PC-3 (cell line): Measurements from ENCODE around the gene LRRTM2.

Experiments used
- EZH2phosphoT487 ChIP-seq: fragments of 300-600 bp; sonication (generic); IDR thresholded peaks from 2 replicates; pipeline ENCODE4 v1.6.1; 2018; ENCODE audit warnings: mild to moderate bottlenecking, antibody characterized with exemption, low read length, borderline replicate concordance
- TF ChIP-seq, protein P1 (sequence below): fragments of 300-600 bp; sonication (generic); conservative IDR thresholded peaks from 2 replicates; pipeline ENCODE4 v1.5.1; 2017; ENCODE audit warnings: antibody characterized with exemption, low read depth, mild to moderate bottlenecking, low read length

DNA sequence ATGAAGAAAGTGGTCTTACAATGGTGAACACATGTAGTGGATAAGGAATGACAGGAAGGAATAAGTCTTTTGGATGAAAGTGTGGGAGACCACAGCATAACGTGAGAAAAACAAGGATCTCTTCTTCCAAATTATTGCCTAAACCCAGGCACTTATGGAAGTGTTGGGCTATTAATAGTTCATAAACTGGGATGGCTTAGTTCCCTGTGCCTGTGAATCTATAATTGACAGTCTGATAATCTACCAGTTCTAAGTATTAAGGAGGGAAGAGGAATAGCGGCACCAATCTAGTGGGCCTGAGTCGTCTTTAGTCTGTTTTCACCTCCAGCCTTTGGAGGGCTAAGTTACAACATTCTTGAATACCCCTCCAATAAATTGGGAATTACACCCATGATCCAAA is 39.2 kb upstream of the LRRTM2 start:
- TF ChIP-seq, protein P1, sequence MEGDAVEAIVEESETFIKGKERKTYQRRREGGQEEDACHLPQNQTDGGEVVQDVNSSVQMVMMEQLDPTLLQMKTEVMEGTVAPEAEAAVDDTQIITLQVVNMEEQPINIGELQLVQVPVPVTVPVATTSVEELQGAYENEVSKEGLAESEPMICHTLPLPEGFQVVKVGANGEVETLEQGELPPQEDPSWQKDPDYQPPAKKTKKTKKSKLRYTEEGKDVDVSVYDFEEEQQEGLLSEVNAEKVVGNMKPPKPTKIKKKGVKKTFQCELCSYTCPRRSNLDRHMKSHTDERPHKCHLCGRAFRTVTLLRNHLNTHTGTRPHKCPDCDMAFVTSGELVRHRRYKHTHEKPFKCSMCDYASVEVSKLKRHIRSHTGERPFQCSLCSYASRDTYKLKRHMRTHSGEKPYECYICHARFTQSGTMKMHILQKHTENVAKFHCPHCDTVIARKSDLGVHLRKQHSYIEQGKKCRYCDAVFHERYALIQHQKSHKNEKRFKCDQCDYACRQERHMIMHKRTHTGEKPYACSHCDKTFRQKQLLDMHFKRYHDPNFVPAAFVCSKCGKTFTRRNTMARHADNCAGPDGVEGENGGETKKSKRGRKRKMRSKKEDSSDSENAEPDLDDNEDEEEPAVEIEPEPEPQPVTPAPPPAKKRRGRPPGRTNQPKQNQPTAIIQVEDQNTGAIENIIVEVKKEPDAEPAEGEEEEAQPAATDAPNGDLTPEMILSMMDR: no peak
- TF ChIP-seq EZH2phosphoT487: no peak
